Measurements from ENCODE around the gene MAMDC2.

Gene MAMDC2

DNA sequence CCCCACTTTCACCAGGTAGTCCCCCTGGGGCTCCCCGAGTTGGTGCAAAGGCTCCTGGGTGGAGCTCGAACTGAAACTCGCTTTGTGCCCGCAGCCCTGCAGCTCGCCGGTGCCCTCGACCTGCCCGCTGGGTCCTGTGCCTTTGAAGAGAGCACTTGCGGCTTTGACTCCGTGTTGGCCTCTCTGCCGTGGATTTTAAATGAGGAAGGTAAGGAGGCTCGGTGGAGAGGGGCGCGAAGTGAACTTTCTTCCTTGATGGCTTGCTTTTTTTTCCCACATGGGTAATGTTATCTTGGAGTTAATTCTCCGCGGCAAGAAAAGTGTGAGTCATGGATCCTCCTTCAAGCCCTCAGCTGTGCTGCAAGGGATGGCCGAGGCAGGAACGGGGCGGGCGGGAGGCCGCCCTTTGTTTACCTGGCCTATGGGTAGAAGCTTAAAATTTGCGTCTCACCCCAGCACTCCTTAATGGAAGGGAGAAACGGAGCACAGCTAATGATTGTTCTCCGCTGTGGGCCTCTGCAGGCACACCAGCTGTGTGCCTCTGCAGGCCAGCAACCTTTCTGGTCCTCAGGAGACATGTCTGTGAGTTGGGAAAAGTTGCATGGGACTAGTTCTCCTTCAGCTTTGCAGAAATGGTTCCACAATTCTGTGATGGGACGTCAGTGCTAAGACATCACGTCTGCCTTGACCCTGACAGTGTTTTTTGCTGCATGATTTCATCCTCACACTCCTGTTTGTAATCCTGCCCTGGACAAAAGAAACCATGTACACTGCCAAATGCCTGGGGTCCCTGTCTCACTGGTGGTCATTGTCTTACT is 1.1 kb downstream of the MAMDC2 start:
- H3K4me3 ChIP-seq (ENCODE audit: low read depth, low read length): no peak overlapping the region
- DNase-seq (ENCODE audit: low read depth): no peak
- TF ChIP-seq MYC (IDR thresholded peaks at IDR 0.05; ENCODE audit: low read depth, low read length) (no peak), POLR2A (IDR thresholded peaks at IDR 0.05; ENCODE audit: extremely low read depth, insufficient read length) (no peak)
- TF ChIP-seq, protein P1, sequence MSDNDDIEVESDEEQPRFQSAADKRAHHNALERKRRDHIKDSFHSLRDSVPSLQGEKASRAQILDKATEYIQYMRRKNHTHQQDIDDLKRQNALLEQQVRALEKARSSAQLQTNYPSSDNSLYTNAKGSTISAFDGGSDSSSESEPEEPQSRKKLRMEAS (IDR thresholded peaks at IDR 0.05; ENCODE audit: low read depth, low read length): no peak
- TF ChIP-seq, protein P2, sequence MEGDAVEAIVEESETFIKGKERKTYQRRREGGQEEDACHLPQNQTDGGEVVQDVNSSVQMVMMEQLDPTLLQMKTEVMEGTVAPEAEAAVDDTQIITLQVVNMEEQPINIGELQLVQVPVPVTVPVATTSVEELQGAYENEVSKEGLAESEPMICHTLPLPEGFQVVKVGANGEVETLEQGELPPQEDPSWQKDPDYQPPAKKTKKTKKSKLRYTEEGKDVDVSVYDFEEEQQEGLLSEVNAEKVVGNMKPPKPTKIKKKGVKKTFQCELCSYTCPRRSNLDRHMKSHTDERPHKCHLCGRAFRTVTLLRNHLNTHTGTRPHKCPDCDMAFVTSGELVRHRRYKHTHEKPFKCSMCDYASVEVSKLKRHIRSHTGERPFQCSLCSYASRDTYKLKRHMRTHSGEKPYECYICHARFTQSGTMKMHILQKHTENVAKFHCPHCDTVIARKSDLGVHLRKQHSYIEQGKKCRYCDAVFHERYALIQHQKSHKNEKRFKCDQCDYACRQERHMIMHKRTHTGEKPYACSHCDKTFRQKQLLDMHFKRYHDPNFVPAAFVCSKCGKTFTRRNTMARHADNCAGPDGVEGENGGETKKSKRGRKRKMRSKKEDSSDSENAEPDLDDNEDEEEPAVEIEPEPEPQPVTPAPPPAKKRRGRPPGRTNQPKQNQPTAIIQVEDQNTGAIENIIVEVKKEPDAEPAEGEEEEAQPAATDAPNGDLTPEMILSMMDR (IDR thresholded peaks at IDR 0.05; ENCODE audit: low read depth, low read length): no peak

DNA sequence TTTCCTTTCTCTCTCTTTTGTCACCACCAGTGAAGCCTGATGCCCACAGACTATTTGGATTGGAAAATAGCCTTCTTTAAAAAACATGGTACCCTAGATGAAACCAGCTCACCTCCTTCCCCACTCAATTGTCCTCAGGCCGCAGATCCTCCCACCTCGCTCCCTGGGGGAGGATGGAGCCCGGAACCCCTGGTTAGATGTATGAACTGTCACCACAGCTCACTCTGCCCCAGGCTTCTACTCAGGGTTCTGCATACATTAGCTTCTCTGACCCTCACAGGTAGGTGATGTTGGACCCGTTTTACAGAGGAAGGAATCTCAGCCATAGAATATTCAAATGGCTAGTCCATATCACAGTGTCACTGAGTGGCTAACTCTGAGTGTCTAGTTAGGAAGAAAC is 1.8 kb downstream of the MAMDC2 start:
- no peak overlapping the region for H3K4me3 ChIP-seq (ENCODE audit: low read depth, low read length)
- DNase-seq (ENCODE audit: low read depth): no peak
- TF ChIP-seq, protein P2 (IDR thresholded peaks at IDR 0.05; ENCODE audit: low read depth, low read length): no peak
- TF ChIP-seq POLR2A (IDR thresholded peaks at IDR 0.05; ENCODE audit: extremely low read depth, insufficient read length) (no peak), MYC (IDR thresholded peaks at IDR 0.05; ENCODE audit: low read depth, low read length) (no peak)

DNA sequence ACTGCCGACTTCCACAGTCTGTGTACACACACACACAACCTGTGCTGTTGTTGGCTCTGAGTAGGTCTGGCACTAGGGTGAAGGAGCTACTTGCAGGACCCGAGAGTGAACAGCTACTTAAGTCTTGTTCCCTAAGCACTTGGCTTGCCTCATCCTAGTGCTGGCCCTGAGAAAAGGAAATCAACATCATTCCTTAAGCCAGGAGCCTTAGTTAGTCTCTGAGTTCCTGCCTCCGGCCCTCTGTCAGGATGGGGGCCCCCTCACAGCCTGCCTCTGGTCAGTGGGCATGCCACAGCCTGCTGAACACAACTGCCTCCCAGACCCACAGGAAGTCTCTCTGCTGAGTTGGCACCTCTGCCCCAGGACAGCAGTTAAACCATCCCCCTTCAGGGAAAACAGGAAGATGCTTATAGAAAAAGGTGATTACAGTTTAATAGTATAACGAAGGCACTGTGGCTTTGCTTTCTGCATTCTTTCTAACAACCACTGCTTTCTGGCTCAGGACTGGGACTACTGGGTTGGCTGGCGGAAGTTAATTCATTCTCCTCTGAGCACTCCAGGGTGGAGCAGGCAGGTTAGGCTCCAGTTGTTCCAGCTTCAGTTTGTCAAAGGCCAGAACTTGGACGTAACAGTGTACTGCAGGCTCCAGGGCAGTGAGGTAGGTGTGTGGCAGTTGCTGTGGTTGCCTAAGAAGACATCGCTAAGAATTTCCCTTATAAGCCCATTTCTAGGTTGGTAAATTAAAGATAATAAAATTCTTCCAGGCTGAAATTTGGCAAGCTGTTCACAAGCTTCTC is 2.8 kb downstream of the MAMDC2 start:
- TF ChIP-seq, protein P1 (IDR thresholded peaks at IDR 0.05; ENCODE audit: low read depth, low read length): no peak
- TF ChIP-seq POLR2A (IDR thresholded peaks at IDR 0.05; ENCODE audit: extremely low read depth, insufficient read length) (no peak), MYC (IDR thresholded peaks at IDR 0.05; ENCODE audit: low read depth, low read length) (no peak)
- TF ChIP-seq, protein P2 (IDR thresholded peaks at IDR 0.05; ENCODE audit: low read depth, low read length): no peak
- no peak for DNase-seq (ENCODE audit: low read depth)
- no peak overlapping the region for H3K4me3 ChIP-seq (ENCODE audit: low read depth, low read length)

DNA sequence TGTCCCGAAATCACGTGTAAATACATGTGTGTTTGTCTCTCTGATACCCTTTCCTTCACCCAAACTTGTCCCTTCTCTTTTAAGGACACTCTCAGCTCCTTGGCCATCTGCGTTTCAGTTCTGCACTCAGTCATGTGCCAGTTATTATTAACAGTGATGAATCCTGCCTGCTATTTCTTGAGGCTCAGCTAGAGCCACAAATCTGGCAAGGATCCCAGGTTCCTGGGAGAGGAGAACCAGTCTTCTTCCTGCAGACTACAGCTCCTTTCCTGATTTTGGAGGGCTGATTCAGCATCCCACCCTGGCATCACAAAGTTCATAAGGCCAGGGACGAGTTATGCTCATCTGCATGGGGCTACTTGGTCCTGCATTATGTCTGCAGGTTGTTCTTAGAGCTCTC is 5.6 kb downstream of the MAMDC2 start:
- DNase-seq (ENCODE audit: low read depth): no peak
- TF ChIP-seq POLR2A (IDR thresholded peaks at IDR 0.05; ENCODE audit: extremely low read depth, insufficient read length): no peak
- TF ChIP-seq, protein P2 (IDR thresholded peaks at IDR 0.05; ENCODE audit: low read depth, low read length): no peak
- TF ChIP-seq MYC (IDR thresholded peaks at IDR 0.05; ENCODE audit: low read depth, low read length): no peak
- TF ChIP-seq, protein P1 (IDR thresholded peaks at IDR 0.05; ENCODE audit: low read depth, low read length): no peak
- H3K4me3 ChIP-seq (ENCODE audit: low read depth, low read length): no peak overlapping the region

DNA sequence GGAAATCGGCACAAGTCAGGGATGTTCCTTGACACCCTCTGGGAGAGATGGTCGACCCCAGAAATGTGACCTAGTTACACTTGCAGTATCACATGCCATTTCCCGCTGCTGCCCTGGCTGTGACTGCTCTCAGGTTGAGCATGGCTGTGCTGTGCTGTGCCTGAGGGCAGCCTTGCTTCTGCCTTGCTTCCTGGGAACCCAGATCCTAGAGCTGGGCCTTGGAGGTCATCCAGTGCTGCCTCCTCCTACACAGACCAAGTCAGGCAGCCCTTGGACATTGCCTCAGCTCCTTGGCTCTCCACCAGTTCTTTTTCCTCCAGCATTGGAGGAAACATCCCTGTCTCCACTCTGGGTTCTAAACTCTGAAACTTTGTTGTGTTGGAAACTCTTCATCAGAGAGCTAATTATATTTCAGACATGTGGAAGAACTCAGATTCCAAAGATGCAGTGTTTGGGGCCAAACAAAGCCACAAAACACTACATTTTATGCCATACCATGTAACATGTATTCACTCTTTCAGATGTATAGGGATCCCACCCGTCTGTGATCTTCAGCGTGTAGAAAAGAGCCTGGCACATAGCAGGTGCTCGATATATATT is 6.1 kb downstream of the MAMDC2 start:
- no peak for DNase-seq (ENCODE audit: low read depth)
- H3K4me3 ChIP-seq (ENCODE audit: low read depth, low read length): no peak overlapping the region
- no peak for TF ChIP-seq MYC (IDR thresholded peaks at IDR 0.05; ENCODE audit: low read depth, low read length)
- TF ChIP-seq, protein P2 (IDR thresholded peaks at IDR 0.05; ENCODE audit: low read depth, low read length): no peak

All from NB4 (cell line).